ENCODE results near the gene ADIPOQ. TPM values are rescaled to one million over a fixed set of nuclear protein-coding genes. Genes with fewer than 3 reads are reported as not detected.
A peak's percentile ranks its signal among the peaks of the same experiment; 100 is the strongest.
"Not testable (repeated sequence)": the region's sequence is repeated elsewhere in the genome, so short reads cannot be mapped to it uniquely, and the experiment has no call there.

The ADIPOQ gene
- total and polyA plus RNA-seq, 4 donors = 0.02 TPM; not detected in 3

DNA sequence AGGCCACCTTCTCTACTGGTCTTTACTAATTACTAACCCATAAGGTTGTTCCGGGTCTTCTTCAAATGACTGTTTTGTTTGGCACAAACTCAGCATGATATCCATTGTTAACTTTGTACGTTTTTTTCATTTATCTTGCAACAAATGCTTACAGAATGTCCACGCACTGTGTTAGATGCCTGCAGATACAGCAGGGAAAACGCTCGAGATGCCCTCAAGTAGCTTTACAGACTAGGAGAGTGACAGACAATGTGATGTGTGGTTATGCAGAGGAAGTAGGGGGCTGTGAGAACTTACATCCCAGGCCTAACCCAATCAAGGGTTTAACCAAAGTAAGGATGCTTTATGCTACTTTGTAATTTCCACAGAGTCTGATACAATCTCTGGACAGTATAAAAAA, 35.3 kb upstream of the ADIPOQ start:
- no peaks in the 10 kb centered on the region for H3K27me3 ChIP-seq (ENCODE audit: control insufficient read depth in 4 of 4, insufficient read depth in 4 of 4, low read length in 3 of 4)

DNA sequence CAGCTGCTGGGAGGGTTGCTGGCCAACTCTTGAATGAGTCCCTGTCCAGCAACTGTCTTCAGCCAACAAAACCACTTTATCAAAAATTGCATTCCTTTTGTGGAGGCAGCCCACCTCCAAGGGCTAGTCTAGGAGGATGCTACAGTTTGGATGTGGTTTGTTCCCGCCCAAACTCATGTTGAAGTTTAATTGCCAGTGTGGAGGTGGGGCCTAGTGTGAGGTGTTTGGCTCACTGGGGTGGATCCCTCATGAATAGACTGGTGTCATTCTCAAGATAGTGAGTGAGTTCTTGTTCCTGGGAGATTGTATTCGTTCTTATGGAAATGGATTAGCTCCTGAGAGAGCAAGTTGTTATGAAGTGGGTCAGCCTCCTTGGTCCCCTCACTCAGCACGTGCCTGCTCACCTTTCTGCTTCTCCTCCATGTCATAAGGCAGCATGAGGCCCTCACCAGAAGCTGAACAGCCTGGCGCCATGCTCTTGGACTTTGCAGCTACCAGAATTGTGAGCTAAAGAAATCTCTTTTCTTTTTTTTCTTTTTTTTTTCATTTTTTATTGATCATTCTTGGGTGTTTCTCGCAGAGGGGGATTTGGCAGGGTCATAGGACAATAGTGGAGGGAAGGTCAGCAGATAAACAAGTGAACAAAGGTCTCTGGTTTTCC, 32.0 kb upstream of the ADIPOQ start:
- Histone ChIP-seq H3K4me3 (ENCODE audit: low read depth in 1 of 3, low read length in 3 of 3) (no peak overlapping the region), H3K4me1 (ENCODE audit: control insufficient read depth in 4 of 4, insufficient read depth in 4 of 4, low read length in 3 of 4) (peaks cover 2 to 16% (median 11%) of the 10 kb centered on the region in 4 donors), H3K27me3 (ENCODE audit: control insufficient read depth in 4 of 4, insufficient read depth in 4 of 4, low read length in 3 of 4) (no peaks in the 10 kb centered on the region), H3K27ac (ENCODE audit: low read depth in 1 of 2, low read length in 2 of 2) (no peak overlapping the region), H3K9ac (ENCODE audit: low read depth in 1 of 2, low read length in 2 of 2) (no peak overlapping the region), H3K9me3 (ENCODE audit: control insufficient read depth in 4 of 4, low read length in 3 of 4) (no peaks in the 10 kb centered on the region), H3K36me3 (ENCODE audit: control insufficient read depth in 4 of 4, insufficient read depth in 3 of 4, low read depth in 1 of 4, low read length in 3 of 4) (no peaks in the 10 kb centered on the region)
- TF ChIP-seq RAD21 (IDR thresholded peaks at IDR 0.05) (no peak), NR2F2 (IDR thresholded peaks at IDR 0.05) (no peak), YY1 (IDR thresholded peaks at IDR 0.05) (no peak)
- TF ChIP-seq, protein P1, sequence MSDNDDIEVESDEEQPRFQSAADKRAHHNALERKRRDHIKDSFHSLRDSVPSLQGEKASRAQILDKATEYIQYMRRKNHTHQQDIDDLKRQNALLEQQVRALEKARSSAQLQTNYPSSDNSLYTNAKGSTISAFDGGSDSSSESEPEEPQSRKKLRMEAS (IDR thresholded peaks at IDR 0.05) = no peak
- no peak for DNase-seq (ENCODE audit: low spot score)
- 87% methylated on average over 5 of the region's 5 CpGs for WGBS

More for the DNA sequence above, 35.3 kb upstream of the ADIPOQ start:
- no peak for DNase-seq (ENCODE audit: low spot score)
- peaks cover 0 to 5% (median 0%) of the 10 kb centered on the region in 4 donors for H3K36me3 ChIP-seq (ENCODE audit: control insufficient read depth in 4 of 4, insufficient read depth in 3 of 4, low read depth in 1 of 4, low read length in 3 of 4)
- peak overlapping the region; percentile 61 to 73 for H3K9ac ChIP-seq (ENCODE audit: low read depth in 1 of 2, low read length in 2 of 2)
- H3K9me3 ChIP-seq (ENCODE audit: control insufficient read depth in 4 of 4, low read length in 3 of 4) = no peaks in the 10 kb centered on the region
- TF ChIP-seq, protein P2, sequence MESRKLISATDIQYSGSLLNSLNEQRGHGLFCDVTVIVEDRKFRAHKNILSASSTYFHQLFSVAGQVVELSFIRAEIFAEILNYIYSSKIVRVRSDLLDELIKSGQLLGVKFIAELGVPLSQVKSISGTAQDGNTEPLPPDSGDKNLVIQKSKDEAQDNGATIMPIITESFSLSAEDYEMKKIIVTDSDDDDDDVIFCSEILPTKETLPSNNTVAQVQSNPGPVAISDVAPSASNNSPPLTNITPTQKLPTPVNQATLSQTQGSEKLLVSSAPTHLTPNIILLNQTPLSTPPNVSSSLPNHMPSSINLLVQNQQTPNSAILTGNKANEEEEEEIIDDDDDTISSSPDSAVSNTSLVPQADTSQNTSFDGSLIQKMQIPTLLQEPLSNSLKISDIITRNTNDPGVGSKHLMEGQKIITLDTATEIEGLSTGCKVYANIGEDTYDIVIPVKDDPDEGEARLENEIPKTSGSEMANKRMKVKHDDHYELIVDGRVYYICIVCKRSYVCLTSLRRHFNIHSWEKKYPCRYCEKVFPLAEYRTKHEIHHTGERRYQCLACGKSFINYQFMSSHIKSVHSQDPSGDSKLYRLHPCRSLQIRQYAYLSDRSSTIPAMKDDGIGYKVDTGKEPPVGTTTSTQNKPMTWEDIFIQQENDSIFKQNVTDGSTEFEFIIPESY (IDR thresholded peaks at IDR 0.05) = no peak
- TF ChIP-seq HNF4A (conservative IDR thresholded peaks at IDR 0.05) (no peak), FOXA2 (IDR thresholded peaks at IDR 0.05) (no peak), RXRA (IDR thresholded peaks at IDR 0.05) (no peak), HNF4G (IDR thresholded peaks at IDR 0.05) (no peak), RAD21 (IDR thresholded peaks at IDR 0.05) (no peak)
- H3K27ac ChIP-seq (ENCODE audit: low read depth in 1 of 2, low read length in 2 of 2) = no peak overlapping the region
- peak overlapping the region in 2 of 3 donors; percentile 89 to 97 for H3K4me3 ChIP-seq (ENCODE audit: low read depth in 1 of 3, low read length in 3 of 3)
- H3K4me1 ChIP-seq (ENCODE audit: control insufficient read depth in 4 of 4, insufficient read depth in 4 of 4, low read length in 3 of 4) = peaks cover 4 to 23% (median 13%) of the 10 kb centered on the region in 4 donors
- 30% methylated on average over 5 of the region's 5 CpGs for WGBS

DNA sequence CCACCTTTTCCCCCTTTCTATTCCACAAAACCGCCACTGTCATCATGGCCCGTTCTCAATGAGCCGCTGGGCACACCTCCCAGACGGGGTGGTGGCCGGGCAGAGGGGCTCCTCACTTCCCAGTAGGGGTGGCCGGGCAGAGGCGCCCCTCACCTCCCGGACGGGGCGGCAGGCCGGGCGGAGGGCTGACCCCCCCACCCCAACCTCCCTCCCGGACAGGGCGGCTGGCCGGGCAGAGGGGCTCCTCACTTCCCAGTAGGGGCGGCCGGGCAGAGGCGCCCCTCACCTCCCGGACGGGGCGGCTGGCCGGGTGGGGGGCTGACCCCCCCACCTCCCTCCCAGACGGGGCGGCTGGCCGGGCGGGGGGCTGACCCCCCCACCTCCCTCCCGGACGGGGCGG, 31.2 kb upstream of the ADIPOQ start:
- not testable (repeated sequence) for H3K27ac ChIP-seq (ENCODE audit: low read depth in 1 of 2, low read length in 2 of 2); DNase-seq (ENCODE audit: low spot score); H3K36me3 ChIP-seq (ENCODE audit: control insufficient read depth in 4 of 4, insufficient read depth in 3 of 4, low read depth in 1 of 4, low read length in 3 of 4); H3K4me1 ChIP-seq (ENCODE audit: control insufficient read depth in 4 of 4, insufficient read depth in 4 of 4, low read length in 3 of 4); H3K9me3 ChIP-seq (ENCODE audit: control insufficient read depth in 4 of 4, low read length in 3 of 4); H3K4me3 ChIP-seq (ENCODE audit: low read depth in 1 of 3, low read length in 3 of 3); H3K27me3 ChIP-seq (ENCODE audit: control insufficient read depth in 4 of 4, insufficient read depth in 4 of 4, low read length in 3 of 4); H3K9ac ChIP-seq (ENCODE audit: low read depth in 1 of 2, low read length in 2 of 2)
- 93% methylated on average over 25 of the region's 29 CpGs for WGBS

DNA sequence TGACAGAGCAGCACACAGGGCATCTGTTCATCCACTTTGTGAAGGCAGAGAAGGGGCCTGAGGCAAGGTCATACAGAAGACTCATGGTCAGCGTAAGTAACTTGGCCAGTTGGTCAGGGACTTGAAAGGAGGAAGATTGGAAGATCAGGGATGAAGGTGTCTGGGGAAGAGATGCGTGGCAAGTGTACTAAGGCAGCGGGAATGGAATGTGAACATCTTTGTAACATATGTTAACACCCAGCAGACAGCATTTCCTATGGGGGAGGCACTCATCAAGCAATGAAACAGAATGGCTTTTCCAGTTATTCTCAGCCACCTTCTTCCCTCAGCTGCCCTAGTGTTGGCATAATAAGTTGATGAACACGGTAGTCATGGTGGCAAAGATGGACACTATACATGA, 28.4 kb upstream of the ADIPOQ start:
- Histone ChIP-seq H3K9ac (ENCODE audit: low read depth in 1 of 2, low read length in 2 of 2) (no peak overlapping the region), H3K27me3 (ENCODE audit: control insufficient read depth in 4 of 4, insufficient read depth in 4 of 4, low read length in 3 of 4) (no peaks in the 10 kb centered on the region), H3K9me3 (ENCODE audit: control insufficient read depth in 4 of 4, low read length in 3 of 4) (no peaks in the 10 kb centered on the region), H3K27ac (ENCODE audit: low read depth in 1 of 2, low read length in 2 of 2) (no peak overlapping the region), H3K4me3 (ENCODE audit: low read depth in 1 of 3, low read length in 3 of 3) (no peak overlapping the region), H3K4me1 (ENCODE audit: control insufficient read depth in 4 of 4, insufficient read depth in 4 of 4, low read length in 3 of 4) (no peaks in the 10 kb centered on the region), H3K36me3 (ENCODE audit: control insufficient read depth in 4 of 4, insufficient read depth in 3 of 4, low read depth in 1 of 4, low read length in 3 of 4) (no peaks in the 10 kb centered on the region)
- no peak for TF ChIP-seq RXRA (IDR thresholded peaks at IDR 0.05)
- TF ChIP-seq, protein P3, sequence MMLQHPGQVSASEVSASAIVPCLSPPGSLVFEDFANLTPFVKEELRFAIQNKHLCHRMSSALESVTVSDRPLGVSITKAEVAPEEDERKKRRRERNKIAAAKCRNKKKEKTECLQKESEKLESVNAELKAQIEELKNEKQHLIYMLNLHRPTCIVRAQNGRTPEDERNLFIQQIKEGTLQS (IDR thresholded peaks at IDR 0.05) = no peak
- TF ChIP-seq, protein P2 (IDR thresholded peaks at IDR 0.05) = no peak
- TF ChIP-seq TAF1 (conservative IDR thresholded peaks at IDR 0.05) = no peak
- TF ChIP-seq SP1 (IDR thresholded peaks at IDR 0.05) = no peak
- no peak for TF ChIP-seq NR2F2 (IDR thresholded peaks at IDR 0.05)
- no peak for DNase-seq (ENCODE audit: low spot score)
- 95% methylated on average over 4 of the region's 4 CpGs for WGBS

All from liver (tissue), 9 donors.